Common myeloid progenitor, CD34-positive (primary cell): ENCODE results near the gene SCN4A.

ENCODE experiments used
- CTCF ChIA-PET: fragments of 350-600 bp; sonication (Branson Sonifier 250); formaldehyde crosslinking; loops from one replicate; lab custom pipeline; 2021; ENCODE audit warnings: antibody characterized with exemption; lab: Charles Lee
- POLR2A ChIA-PET: fragments of 350-600 bp; sonication (Branson Sonifier 250); formaldehyde crosslinking; loops from one replicate; lab custom pipeline; 2021; ENCODE audit warnings: antibody characterized with exemption; lab: Charles Lee
- DNase-seq, 3 donors: peaks; one replicate each; pipeline versions ENCODE4 v3.0.0 to v3.0.0-alpha.2; 2013
- H3K27ac ChIP-seq, 2 experiments: 1 replicate in 1 of 2; 2 replicates in 1 of 2; pipeline ENCODE4 v1.7.0; 2013; ENCODE audit warnings: inconsistent platforms in 2 of 2, low read length in 2 of 2, mild to moderate bottlenecking in 2 of 2, low read depth in 1 of 2, moderate library complexity in 1 of 2; ENCODE audit not compliant: severe bottlenecking in 2 of 2, insufficient read depth in 1 of 2, poor library complexity in 1 of 2
- H3K27me3 ChIP-seq, 5 experiments: replicated peaks in 2 of 5; 1 replicate in 3 of 5; 2 replicates in 2 of 5; pipeline versions ENCODE4 v1.6.1 to v1.7.0; 2013; ENCODE audit warnings: low read length in 4 of 5, mild to moderate bottlenecking in 2 of 5, moderate library complexity in 2 of 5, inconsistent platforms in 1 of 5; ENCODE audit not compliant: insufficient read depth in 5 of 5, control insufficient read depth in 4 of 5
- H3K36me3 ChIP-seq, 4 experiments: 1 replicate in 2 of 4; 2 replicates in 2 of 4; pipeline versions ENCODE4 v1.6.1 to v1.7.0; 2013; ENCODE audit warnings: low read length in 3 of 4, control low read depth in 1 of 4, mild to moderate bottlenecking in 1 of 4; ENCODE audit not compliant: control insufficient read depth in 4 of 4, insufficient read depth in 4 of 4
- H3K4me1 ChIP-seq, 4 experiments: 1 replicate in 3 of 4; 2 replicates in 1 of 4; pipeline versions ENCODE4 v1.6.1 to v1.7.1; 2013; ENCODE audit warnings: low read length in 3 of 4, mild to moderate bottlenecking in 3 of 4, control low read depth in 1 of 4, inconsistent platforms in 1 of 4, moderate library complexity in 1 of 4; ENCODE audit not compliant: control insufficient read depth in 4 of 4, insufficient read depth in 4 of 4; ENCODE audit errors: control extremely low read depth in 1 of 4
- H3K4me3 ChIP-seq, 7 experiments: 1 replicate in 4 of 7; 2 replicates in 3 of 7; pipeline versions ENCODE4 v1.5.1 to v1.7.0; 2013; ENCODE audit warnings: mild to moderate bottlenecking in 7 of 7, low read length in 6 of 7, moderate library complexity in 6 of 7, inconsistent platforms in 2 of 7, low read depth in 2 of 7, control low read depth in 1 of 7; ENCODE audit not compliant: insufficient read depth in 4 of 7, control insufficient read depth in 1 of 7; ENCODE audit errors: extremely low read depth in 1 of 7
- H3K9me3 ChIP-seq, 5 experiments: 1 replicate in 4 of 5; 2 replicates in 1 of 5; pipeline versions ENCODE4 v1.6.1 to v1.7.1; 2013; ENCODE audit warnings: low read length in 4 of 5, mild to moderate bottlenecking in 2 of 5, inconsistent platforms in 1 of 5, low read depth in 1 of 5, moderate library complexity in 1 of 5; ENCODE audit not compliant: control insufficient read depth in 4 of 5, insufficient read depth in 2 of 5; ENCODE audit errors: control extremely low read depth in 1 of 5
- WGBS: methylation state at CpG from one replicate; pipeline ENCODE4 v1.1.5; 2013; ENCODE audit not compliant: insufficient coverage; 5-methylcytosine and 5-hydroxymethylcytosine counted together

The SCN4A gene

DNA sequence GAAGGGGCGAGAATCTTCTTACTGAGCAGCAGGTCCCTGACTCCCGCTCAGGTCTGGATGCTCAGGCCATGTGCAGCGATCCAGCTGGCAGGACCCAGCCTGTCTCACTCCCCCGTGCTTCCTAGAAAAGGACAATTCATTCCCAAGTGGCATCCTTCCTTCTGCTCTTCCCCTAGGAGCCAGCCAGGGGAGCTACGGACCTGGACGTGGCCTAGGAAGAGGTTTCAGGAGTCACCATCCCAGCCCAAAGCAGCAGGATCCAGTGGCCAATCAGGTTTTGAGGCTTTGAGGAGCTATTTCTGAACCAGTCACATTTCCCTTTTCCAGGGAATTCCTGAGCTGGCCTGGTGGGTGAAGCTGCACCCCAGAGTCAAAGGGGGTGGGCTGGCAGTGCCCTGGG lies 32.8 kb downstream of the SCN4A start:
- peaks cover 0 to 16% (median 8%) of the 10 kb centered on the region in 4 experiments for H3K4me1 ChIP-seq
- DNase-seq = no peak
- no peak overlapping the region for H3K27ac ChIP-seq
- WGBS = 88% methylated on average over 3 of the region's 6 CpGs
- ChIA-PET CTCF (interaction anchor here (1.1 to 1.5 kb wide), 5 partner anchors 10 to 51 kb away, joined by 3 to 4 read pairs (median 3); no protein-coding TSS in a partner anchor), POLR2A (no interaction called here)
- no peaks in the 10 kb centered on the region for H3K9me3 ChIP-seq
- no peaks in the 10 kb centered on the region for H3K36me3 ChIP-seq
- no peaks in the 10 kb centered on the region for H3K27me3 ChIP-seq
- no peak overlapping the region for H3K4me3 ChIP-seq

GRCh38 chr17:63939401-63939800 lies 33.3 kb downstream of the SCN4A start:
- 95% methylated on average over 9 of the region's 9 CpGs for WGBS
- Histone ChIP-seq H3K9me3 (no peaks in the 10 kb centered on the region), H3K27ac (no peak overlapping the region), H3K4me3 (no peak overlapping the region), H3K36me3 (no peaks in the 10 kb centered on the region), H3K4me1 (peaks cover 0 to 19% (median 8%) of the 10 kb centered on the region in 4 experiments), H3K27me3 (no peaks in the 10 kb centered on the region)
- ChIA-PET POLR2A (no interaction called here), CTCF (interaction anchor here (1.1 to 1.4 kb wide), 3 partner anchors 11 to 51 kb away, joined by 3 to 4 read pairs (median 3); no protein-coding TSS in a partner anchor)
- no peak for DNase-seq

DNA sequence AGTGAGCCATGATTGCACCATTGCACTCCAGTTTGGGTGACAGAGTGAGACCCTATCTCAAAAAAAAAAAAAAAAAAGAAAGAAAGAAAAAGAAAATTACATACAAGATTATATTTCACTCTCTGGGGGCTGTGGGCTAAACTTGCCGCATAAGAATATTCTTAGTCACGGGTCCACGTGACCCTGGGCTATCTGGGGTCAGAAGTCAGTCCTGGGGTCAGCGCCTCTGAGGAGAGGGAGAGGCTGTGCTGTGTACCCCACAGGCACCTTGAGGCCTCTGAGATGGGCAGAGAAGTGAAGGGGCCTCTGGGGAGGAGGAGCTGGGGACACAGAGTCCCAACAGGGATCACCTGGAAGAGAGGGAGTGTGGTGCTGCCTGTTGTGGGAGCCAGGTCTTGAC lies 34.8 kb downstream of the SCN4A start:
- H3K4me3 ChIP-seq = no peak overlapping the region
- no peaks in the 10 kb centered on the region for H3K9me3 ChIP-seq
- H3K27me3 ChIP-seq = no peaks in the 10 kb centered on the region
- no peaks in the 10 kb centered on the region for H3K36me3 ChIP-seq
- H3K4me1 ChIP-seq = peaks cover 0 to 21% (median 11%) of the 10 kb centered on the region in 4 experiments
- ChIA-PET CTCF (interaction anchor here (0.7 to 2.3 kb wide), 5 partner anchors 9 to 105 kb away, joined by 3 to 18 read pairs (median 6); no protein-coding TSS in a partner anchor), POLR2A (no interaction called here)
- DNase-seq = no peak
- H3K27ac ChIP-seq = no peak overlapping the region
- WGBS = no CpG with 5 or more reads among the region's 4 CpGs

- Histone ChIP-seq H3K36me3 (no peaks in the 10 kb centered on the region), H3K4me1 (peaks cover 0 to 27% (median 17%) of the 10 kb centered on the region in 4 experiments), H3K27me3 (no peaks in the 10 kb centered on the region), H3K4me3 (no peak overlapping the region), H3K9me3 (no peaks in the 10 kb centered on the region), H3K27ac (no peak overlapping the region)
- ChIA-PET CTCF (interaction anchor here (0.7 to 2.3 kb wide), 8 partner anchors 9 to 105 kb away, joined by 3 to 18 read pairs (median 4); no protein-coding TSS in a partner anchor), POLR2A (no interaction called here)
- no peak for DNase-seq
- 95% methylated on average over 3 of the region's 6 CpGs for WGBS
Observed at GRCh38 chr17:63937319-63937718, 35.4 kb downstream of the SCN4A start.

- no peak for DNase-seq
- POLR2A ChIA-PET = no interaction called here
- peaks cover 0 to 42% (median 34%) of the 10 kb centered on the region in 4 experiments for H3K4me1 ChIP-seq
- 97% methylated on average over 19 of the region's 21 CpGs for WGBS
- H3K27ac ChIP-seq = no peak overlapping the region
- no peaks in the 10 kb centered on the region for H3K27me3 ChIP-seq
- CTCF ChIA-PET = interaction anchor here (1.0 to 7.3 kb wide), 4 partner anchors 12 to 56 kb away, joined by 4 to 63 read pairs (median 21); partner anchors contain the start of gene GH1
- H3K4me3 ChIP-seq = no peak overlapping the region
- peaks cover 2 to 10% (median 6%) of the 10 kb centered on the region in 4 experiments for H3K36me3 ChIP-seq
- no peaks in the 10 kb centered on the region for H3K9me3 ChIP-seq
Observed at GRCh38 chr17:63934183-63935112, 38.3 kb downstream of the SCN4A start.

DNA sequence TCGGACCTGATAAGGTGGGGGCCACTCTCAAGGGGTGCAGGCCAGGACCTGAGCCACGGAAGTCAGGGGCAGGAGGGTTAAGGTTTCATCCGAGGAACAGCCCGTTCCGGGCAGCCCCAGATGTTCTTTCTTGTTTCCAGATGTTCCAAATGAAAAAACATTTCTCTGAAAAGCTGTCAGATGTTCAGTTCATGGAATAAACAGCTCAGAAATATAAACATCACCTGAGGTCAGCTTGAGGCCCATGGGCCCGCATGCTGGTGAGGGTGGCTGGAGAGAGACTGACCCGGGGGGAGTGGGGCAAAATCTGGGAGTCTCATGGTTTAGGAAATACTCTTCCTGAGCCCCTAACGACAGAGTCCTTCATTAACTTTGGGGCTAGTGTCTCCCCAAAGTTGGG lies 39.1 kb downstream of the SCN4A start:
- WGBS = 95% methylated on average over 6 of the region's 8 CpGs
- DNase-seq = no peak
- Histone ChIP-seq H3K4me1 (peaks cover 0 to 34% (median 28%) of the 10 kb centered on the region in 4 experiments), H3K27me3 (no peaks in the 10 kb centered on the region), H3K36me3 (peaks cover 2 to 18% (median 10%) of the 10 kb centered on the region in 4 experiments), H3K27ac (no peak overlapping the region), H3K9me3 (no peaks in the 10 kb centered on the region), H3K4me3 (no peak overlapping the region)
- CTCF ChIA-PET = interaction anchor here (1.0 to 7.3 kb wide), 3 partner anchors 13 to 21 kb away, joined by 4 to 63 read pairs (median 37); partner anchors contain the start of gene GH1
- POLR2A ChIA-PET = no interaction called here
